T-helper 2 cell treated with Interferon-gamma antibody and Interleukin-4, amounts not matched to agents 5 μg/mL and 100 μg/mL, for 36 hours (primary cell): ENCODE measurements around the gene FUT6.
"Not testable (repeated sequence)": the region's sequence is repeated elsewhere in the genome, so short reads cannot be mapped to it uniquely, and the experiment has no call there.

Source experiments
- DNase-seq: peaks from one replicate; pipeline ENCODE4 v3.0.0; 2021; ENCODE audit warnings: low spot score
- H3K27ac Mint-ChIP-seq: one replicate; pipeline ENCODE4 v1.8.0; 2021; ENCODE audit warnings: mild to moderate bottlenecking, mixed read lengths
- H3K27me3 Mint-ChIP-seq: one replicate; pipeline ENCODE4 v1.8.0; 2021; ENCODE audit warnings: low read depth, mixed read lengths
- H3K36me3 Mint-ChIP-seq: one replicate; pipeline ENCODE4 v1.8.0; 2021; ENCODE audit warnings: low read depth, mixed read lengths
- H3K4me1 Mint-ChIP-seq: one replicate; pipeline ENCODE4 v1.8.0; 2021; ENCODE audit warnings: low read depth, mixed read lengths
- H3K4me3 Mint-ChIP-seq: one replicate; pipeline ENCODE4 v1.8.0; 2022; ENCODE audit warnings: mild to moderate bottlenecking, moderate library complexity, mixed read lengths
- H3K9me3 Mint-ChIP-seq: one replicate; pipeline ENCODE4 v1.8.0; 2021; ENCODE audit warnings: mixed read lengths

FUT6 gene

GRCh38 chr19:5844456-5845433 is 5.2 kb upstream of the FUT6 start:
- DNase-seq: no peak
- no peak overlapping the region for H3K4me3 Mint-ChIP-seq

DNA sequence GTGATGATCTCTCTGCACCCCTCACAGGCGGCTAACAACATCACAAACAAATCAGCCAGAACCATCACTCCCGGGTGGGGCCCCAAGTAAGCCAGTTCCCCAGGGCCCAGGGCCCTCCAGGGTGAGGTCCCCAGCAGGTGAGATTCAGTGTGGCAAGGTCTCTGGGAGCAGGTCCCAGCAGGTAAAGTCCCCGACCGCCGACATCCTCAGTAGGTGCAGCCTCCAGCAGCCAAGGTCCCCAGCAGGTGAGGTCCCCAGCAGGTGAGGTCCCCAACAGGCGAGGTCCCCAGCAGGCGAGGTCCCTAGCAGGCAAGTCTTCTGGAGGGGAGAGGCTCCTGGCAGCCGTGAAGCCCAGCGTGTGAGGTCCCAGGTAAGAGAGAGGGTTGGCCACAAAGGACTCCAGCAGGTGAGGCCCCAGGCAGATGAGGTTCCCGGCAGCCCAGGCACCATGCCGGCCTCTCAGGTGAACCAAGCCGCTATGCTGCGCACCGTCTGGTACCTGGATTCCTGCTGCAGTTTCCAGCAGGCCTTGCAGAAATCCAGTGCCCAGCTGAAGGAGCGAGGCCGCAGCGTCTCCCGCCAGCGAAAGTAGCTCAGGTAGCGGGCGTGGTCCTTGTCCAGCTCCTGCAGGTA is 3.9 kb upstream of the FUT6 start:
- H3K4me3 Mint-ChIP-seq: no peak overlapping the region
- no peaks in the 10 kb centered on the region for H3K27me3 Mint-ChIP-seq
- no peak overlapping the region for H3K27ac Mint-ChIP-seq
- no peaks in the 10 kb centered on the region for H3K9me3 Mint-ChIP-seq
- DNase-seq: no peak
- no peaks in the 10 kb centered on the region for H3K36me3 Mint-ChIP-seq
- peaks cover 2% of the 10 kb centered on the region for H3K4me1 Mint-ChIP-seq

More at GRCh38 chr19:5844456-5845433, 5.2 kb upstream of the FUT6 start:
- no peaks in the 10 kb centered on the region for H3K36me3 Mint-ChIP-seq
- H3K27ac Mint-ChIP-seq: no peak overlapping the region
- H3K9me3 Mint-ChIP-seq: no peaks in the 10 kb centered on the region
- no peaks in the 10 kb centered on the region for H3K27me3 Mint-ChIP-seq
- no peaks in the 10 kb centered on the region for H3K4me1 Mint-ChIP-seq

- H3K4me3 Mint-ChIP-seq, H3K4me1 Mint-ChIP-seq, H3K27me3 Mint-ChIP-seq, H3K9me3 Mint-ChIP-seq, H3K27ac Mint-ChIP-seq, DNase-seq, H3K36me3 Mint-ChIP-seq: not testable (repeated sequence)
These were observed 2.2 kb upstream of the FUT6 start for GRCh38 chr19:5841735-5842111.

GRCh38 chr19:5838353-5839064 is 993 bp downstream of the FUT6 start:
- peaks cover 2% of the 10 kb centered on the region for H3K4me1 Mint-ChIP-seq
- no peaks in the 10 kb centered on the region for H3K9me3 Mint-ChIP-seq
- H3K4me3 Mint-ChIP-seq: no peak overlapping the region
- H3K27ac Mint-ChIP-seq: no peak overlapping the region
- no peaks in the 10 kb centered on the region for H3K27me3 Mint-ChIP-seq
- no peak for DNase-seq
- H3K36me3 Mint-ChIP-seq: no peaks in the 10 kb centered on the region

DNA sequence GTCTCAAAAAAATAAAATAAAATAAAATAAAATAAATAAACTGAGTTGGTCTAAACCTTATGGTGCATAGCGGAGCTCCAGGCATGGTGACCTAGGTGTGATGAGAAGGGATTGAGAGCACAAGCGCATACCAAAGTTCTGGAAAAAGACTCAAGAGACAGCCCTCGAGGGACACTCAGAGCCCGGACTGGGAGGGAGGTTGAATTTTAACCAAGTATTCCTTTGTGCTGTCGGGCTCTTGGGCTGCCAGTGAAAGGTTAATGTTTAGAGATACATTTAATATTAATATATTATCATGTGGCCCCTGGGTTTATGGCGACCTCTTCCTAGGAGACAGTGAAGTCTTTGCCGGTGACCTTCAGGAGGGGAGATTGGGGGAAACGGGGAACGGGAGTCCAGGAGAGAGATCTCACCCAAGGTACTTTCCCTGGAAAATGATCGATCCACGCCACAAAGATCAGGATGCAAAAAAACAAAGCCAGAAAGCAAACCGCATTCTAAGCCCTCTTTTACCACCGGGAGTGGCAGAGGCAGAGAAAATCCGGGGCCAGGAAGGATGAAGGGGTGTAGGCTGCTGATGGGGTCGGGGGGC is 1.6 kb downstream of the FUT6 start:
- Mint-ChIP-seq H3K9me3 (no peaks in the 10 kb centered on the region), H3K27ac (peak overlapping the region; percentile 6), H3K27me3 (no peaks in the 10 kb centered on the region), H3K4me3 (no peak overlapping the region), H3K36me3 (no peaks in the 10 kb centered on the region), H3K4me1 (peaks cover 2% of the 10 kb centered on the region)
- DNase-seq: no peak

DNA sequence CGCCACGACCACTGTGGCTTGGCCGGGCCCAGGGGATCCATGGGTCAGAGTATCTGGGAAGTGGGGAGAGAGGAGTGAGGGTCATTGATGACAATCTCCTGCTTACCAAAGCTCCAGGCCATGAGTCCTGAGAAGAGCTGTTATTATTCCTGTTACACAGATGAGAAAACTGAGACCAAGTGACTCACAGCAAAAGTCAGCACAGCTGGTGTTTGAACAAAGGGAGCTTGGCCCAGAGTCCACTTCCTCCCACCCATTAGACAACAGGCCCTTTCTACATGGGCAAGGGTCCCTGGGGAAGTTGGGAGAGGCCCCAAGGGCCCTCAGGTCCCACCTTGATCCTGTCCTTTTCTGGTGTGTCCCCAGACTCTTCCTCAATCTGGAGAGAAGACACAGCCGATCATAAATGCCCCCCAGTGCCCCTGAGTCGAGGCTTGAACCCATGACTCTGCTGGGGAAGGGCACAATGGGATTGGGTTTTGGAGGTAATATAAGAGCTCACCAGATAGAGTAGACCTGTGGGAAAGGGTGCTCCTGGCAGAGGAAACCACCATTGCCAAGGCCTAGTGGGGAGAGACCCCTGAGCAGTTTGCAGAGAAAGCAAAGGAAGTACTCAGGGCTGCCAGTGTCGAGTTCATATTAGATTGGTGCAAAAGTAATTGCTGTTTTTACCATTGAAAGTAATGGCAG is 6.8 kb downstream of the FUT6 start:
- peaks cover 3% of the 10 kb centered on the region for H3K4me1 Mint-ChIP-seq
- H3K9me3 Mint-ChIP-seq: no peaks in the 10 kb centered on the region
- DNase-seq: no peak
- no peaks in the 10 kb centered on the region for H3K36me3 Mint-ChIP-seq
- peaks cover 3% of the 10 kb centered on the region for H3K27me3 Mint-ChIP-seq
- H3K4me3 Mint-ChIP-seq: no peak overlapping the region
- no peak overlapping the region for H3K27ac Mint-ChIP-seq

- H3K36me3 Mint-ChIP-seq: no peaks in the 10 kb centered on the region
- no peak for DNase-seq
- H3K27ac Mint-ChIP-seq: no peak overlapping the region
- peaks cover 3% of the 10 kb centered on the region for H3K27me3 Mint-ChIP-seq
- H3K4me1 Mint-ChIP-seq: peaks cover 6% of the 10 kb centered on the region
- no peaks in the 10 kb centered on the region for H3K9me3 Mint-ChIP-seq
- no peak overlapping the region for H3K4me3 Mint-ChIP-seq
These were observed 7.4 kb downstream of the FUT6 start for GRCh38 chr19:5832061-5832460.

- Mint-ChIP-seq H3K27me3 (peaks cover 3% of the 10 kb centered on the region), H3K4me1 (peaks cover 6% of the 10 kb centered on the region), H3K27ac (no peak overlapping the region), H3K36me3 (no peaks in the 10 kb centered on the region), H3K9me3 (no peaks in the 10 kb centered on the region), H3K4me3 (no peak overlapping the region)
- DNase-seq: no peak
These were observed 8.3 kb downstream of the FUT6 start for GRCh38 chr19:5831159-5831558.

DNA sequence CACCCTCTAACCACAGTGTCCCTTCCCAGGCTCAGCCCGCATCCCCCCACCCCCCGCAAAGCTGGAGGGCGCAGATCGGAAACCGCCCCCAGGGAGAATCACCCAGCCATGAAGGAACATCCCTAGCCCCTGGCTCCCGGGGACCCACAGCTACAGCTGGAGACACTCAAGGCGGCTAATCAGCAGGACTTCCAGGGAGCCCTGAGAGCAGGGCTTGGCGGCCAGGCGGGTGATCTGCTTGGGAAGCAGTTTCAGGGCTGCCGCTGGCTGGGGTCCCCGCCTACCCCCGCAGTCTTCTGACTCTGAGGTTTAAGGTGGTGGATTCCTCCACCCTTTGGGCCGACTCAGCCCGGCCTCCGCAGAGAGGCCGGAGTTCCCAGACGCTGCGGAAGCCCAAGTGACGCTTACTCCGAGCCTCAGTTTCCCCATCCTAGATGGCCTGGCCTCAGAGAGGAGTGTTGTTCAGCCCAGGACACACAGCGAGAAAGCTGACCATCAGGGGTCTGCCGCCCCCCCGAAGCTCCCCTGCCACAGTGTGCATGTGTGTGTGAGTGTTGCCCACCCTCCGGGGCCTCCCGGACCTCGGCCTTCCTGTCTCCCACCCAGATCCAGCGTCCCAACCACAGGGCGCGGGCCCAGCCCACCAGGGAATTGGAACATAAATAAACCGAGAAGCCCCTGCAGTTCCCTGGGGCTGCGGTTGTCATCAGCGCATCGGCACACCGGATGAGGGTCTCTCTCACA is 9.8 kb downstream of the FUT6 start:
- Mint-ChIP-seq H3K4me1 (peaks cover 6% of the 10 kb centered on the region), H3K27me3 (peaks cover 3% of the 10 kb centered on the region), H3K9me3 (no peaks in the 10 kb centered on the region), H3K36me3 (no peaks in the 10 kb centered on the region), H3K4me3 (peak overlapping the region; percentile 58), H3K27ac (peak overlapping the region; percentile 71)
- no peak for DNase-seq

DNA sequence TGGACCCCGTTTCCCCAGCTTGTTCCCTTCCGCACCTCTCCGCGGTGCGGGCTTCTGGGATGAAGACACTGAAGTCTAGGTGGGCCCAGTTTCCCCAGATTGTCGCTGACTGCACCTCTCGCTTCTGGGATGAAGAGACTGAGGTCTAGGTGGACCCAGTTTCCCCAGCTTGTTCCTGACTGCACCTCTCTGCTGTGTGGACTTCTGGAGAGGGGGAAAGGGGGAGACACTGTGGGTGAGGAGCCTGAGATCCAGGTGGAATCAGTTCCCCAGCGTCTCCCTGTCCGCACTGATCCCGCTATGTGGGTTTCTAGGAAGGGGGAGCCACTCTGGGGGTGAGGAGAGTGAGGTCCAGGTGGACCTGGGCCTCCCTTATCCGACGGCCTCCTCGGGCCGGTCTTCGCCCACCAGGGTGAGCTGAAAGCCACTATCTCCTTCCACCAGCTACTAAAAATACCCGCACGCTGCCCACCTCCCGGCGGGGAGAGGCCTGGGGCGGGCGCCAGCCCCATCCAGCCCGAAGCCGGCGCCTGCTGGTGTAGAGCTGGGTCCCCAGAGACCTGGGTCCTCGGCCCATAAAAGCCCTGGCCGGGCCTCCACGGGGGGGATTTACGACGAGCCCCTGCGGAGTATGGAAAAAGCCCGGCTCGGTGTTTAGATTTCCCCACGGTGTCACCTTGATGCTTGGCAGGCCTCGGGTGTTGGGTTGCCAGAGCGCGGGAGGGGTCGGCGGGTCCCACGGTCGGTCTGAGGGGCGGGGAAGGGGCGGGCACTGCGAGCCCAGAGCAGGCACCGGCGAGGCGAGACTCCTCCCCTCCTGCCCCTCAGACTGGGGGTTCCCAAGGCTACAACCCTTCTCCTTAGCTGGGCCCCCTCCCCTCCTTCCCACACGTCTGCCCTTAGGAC is 10.6 kb downstream of the FUT6 start:
- no peaks in the 10 kb centered on the region for H3K9me3 Mint-ChIP-seq
- no peak for DNase-seq
- H3K27me3 Mint-ChIP-seq: peaks cover 3% of the 10 kb centered on the region
- H3K36me3 Mint-ChIP-seq: no peaks in the 10 kb centered on the region
- H3K4me3 Mint-ChIP-seq: peak overlapping the region; percentile 100
- H3K4me1 Mint-ChIP-seq: peaks cover 6% of the 10 kb centered on the region
- peak overlapping the region; percentile 100 for H3K27ac Mint-ChIP-seq

GRCh38 chr19:5827891-5828660 is 11.4 kb downstream of the FUT6 start:
- peak overlapping the region; percentile 100 for H3K27ac Mint-ChIP-seq
- H3K9me3 Mint-ChIP-seq: no peaks in the 10 kb centered on the region
- no peaks in the 10 kb centered on the region for H3K36me3 Mint-ChIP-seq
- peak overlapping the region; percentile 100 for H3K4me3 Mint-ChIP-seq
- H3K27me3 Mint-ChIP-seq: peaks cover 3% of the 10 kb centered on the region
- peaks cover 6% of the 10 kb centered on the region for H3K4me1 Mint-ChIP-seq
- peak; percentile 99 for DNase-seq
